Measurements from ENCODE around the gene DOK3. TPM values are rescaled to one million over a fixed set of nuclear protein-coding genes. Genes with fewer than 3 reads are reported as not detected.
A peak's percentile ranks its signal among the peaks of the same experiment; 100 is the strongest.

DOK3 gene
- total and polyA plus RNA-seq, 2 experiments from 2014 or later, result 2.2 to 11.1 TPM

DNA sequence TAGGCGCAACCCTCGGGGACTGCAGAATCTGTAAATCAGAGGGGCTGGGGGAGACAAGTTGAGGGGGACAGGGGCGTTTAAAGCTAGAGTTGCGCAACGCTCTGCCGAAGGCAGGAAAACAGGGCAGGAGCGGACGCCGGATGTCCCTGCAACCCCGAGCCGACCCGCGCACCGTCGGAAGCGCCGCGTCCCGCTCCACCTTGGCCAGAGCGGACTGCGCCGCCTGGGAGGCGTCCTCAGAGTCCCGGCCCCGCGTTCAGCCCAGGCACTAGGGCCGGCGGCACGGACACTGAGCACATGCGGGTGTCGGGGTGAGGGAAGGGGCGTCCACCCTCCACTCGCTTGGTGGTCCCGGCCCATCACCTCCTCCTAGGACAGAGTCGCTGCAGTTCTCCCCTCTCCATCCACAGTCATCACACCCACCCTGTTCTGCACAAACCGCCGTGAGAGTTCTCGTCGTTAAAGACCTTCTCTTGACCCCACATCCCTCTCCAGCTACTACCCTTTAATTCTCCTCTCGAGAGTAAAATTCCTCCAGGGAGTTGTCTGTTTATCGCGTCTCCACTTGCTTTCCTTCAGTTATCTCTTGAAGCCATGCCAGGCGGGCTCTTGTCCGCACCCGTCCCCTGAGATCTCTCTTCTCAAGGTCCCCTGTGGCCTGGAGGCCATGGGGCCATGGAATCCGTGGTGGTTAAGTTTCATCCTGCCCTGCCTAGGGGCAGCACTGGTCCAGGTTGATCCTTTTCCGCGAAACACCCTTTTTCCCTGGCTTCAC lies 11.4 kb downstream of the DOK3 start:
- Histone ChIP-seq H3K27ac (ENCODE audit: low read depth) (no peak overlapping the region), H4K20me1 (replicated peaks; ENCODE audit: insufficient read depth) (no peaks in the 10 kb centered on the region; the same call in none of the 2 replicates), H3K4me1 (ENCODE audit: insufficient read depth) (peaks cover 48% of the 10 kb centered on the region), H3K36me3 (ENCODE audit: insufficient read depth) (no peaks in the 10 kb centered on the region), H3K27me3 (ENCODE audit: insufficient read depth) (peaks cover 22% of the 10 kb centered on the region), H3K4me3 (peak overlapping the region; percentile 83), H3K9me2 (ENCODE audit: insufficient read depth) (no peaks in the 10 kb centered on the region), H2AFZ (0 out of 2 replicates have a peak overlapping the region, but pooled peaks have one; percentile 52), H3F3A (replicated peaks; ENCODE audit: low read depth) (peaks cover 36% of the 10 kb centered on the region), H3K4me2 (peak overlapping the region; percentile 88), H3K79me2 (replicated peaks; ENCODE audit: insufficient read depth) (peaks cover 20% of the 10 kb centered on the region)
- Mint-ChIP-seq H3K9me3 (no peaks in the 10 kb centered on the region), H3K27ac (no peak overlapping the region; the same call in 1 of the 2 replicates), H3K4me1 (peaks cover 51% of the 10 kb centered on the region), H3K27me3 (ENCODE audit: insufficient read depth, low read depth, poor library complexity) (peaks cover 37% of the 10 kb centered on the region), H3K4me3 (peak overlapping the region; percentile 79), H3K36me3 (ENCODE audit: low read depth) (peaks cover 14% of the 10 kb centered on the region)
- TF ChIP-seq, protein P1, sequence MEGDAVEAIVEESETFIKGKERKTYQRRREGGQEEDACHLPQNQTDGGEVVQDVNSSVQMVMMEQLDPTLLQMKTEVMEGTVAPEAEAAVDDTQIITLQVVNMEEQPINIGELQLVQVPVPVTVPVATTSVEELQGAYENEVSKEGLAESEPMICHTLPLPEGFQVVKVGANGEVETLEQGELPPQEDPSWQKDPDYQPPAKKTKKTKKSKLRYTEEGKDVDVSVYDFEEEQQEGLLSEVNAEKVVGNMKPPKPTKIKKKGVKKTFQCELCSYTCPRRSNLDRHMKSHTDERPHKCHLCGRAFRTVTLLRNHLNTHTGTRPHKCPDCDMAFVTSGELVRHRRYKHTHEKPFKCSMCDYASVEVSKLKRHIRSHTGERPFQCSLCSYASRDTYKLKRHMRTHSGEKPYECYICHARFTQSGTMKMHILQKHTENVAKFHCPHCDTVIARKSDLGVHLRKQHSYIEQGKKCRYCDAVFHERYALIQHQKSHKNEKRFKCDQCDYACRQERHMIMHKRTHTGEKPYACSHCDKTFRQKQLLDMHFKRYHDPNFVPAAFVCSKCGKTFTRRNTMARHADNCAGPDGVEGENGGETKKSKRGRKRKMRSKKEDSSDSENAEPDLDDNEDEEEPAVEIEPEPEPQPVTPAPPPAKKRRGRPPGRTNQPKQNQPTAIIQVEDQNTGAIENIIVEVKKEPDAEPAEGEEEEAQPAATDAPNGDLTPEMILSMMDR (conservative IDR thresholded peaks at IDR 0.05; ENCODE audit: low read depth in 2 of 2), result no peak
- no peak for TF ChIP-seq ZNF331 (CRISPR knock-in tag; IDR thresholded peaks at IDR 0.05; ENCODE audit: low read depth)
- TF ChIP-seq, protein P2, sequence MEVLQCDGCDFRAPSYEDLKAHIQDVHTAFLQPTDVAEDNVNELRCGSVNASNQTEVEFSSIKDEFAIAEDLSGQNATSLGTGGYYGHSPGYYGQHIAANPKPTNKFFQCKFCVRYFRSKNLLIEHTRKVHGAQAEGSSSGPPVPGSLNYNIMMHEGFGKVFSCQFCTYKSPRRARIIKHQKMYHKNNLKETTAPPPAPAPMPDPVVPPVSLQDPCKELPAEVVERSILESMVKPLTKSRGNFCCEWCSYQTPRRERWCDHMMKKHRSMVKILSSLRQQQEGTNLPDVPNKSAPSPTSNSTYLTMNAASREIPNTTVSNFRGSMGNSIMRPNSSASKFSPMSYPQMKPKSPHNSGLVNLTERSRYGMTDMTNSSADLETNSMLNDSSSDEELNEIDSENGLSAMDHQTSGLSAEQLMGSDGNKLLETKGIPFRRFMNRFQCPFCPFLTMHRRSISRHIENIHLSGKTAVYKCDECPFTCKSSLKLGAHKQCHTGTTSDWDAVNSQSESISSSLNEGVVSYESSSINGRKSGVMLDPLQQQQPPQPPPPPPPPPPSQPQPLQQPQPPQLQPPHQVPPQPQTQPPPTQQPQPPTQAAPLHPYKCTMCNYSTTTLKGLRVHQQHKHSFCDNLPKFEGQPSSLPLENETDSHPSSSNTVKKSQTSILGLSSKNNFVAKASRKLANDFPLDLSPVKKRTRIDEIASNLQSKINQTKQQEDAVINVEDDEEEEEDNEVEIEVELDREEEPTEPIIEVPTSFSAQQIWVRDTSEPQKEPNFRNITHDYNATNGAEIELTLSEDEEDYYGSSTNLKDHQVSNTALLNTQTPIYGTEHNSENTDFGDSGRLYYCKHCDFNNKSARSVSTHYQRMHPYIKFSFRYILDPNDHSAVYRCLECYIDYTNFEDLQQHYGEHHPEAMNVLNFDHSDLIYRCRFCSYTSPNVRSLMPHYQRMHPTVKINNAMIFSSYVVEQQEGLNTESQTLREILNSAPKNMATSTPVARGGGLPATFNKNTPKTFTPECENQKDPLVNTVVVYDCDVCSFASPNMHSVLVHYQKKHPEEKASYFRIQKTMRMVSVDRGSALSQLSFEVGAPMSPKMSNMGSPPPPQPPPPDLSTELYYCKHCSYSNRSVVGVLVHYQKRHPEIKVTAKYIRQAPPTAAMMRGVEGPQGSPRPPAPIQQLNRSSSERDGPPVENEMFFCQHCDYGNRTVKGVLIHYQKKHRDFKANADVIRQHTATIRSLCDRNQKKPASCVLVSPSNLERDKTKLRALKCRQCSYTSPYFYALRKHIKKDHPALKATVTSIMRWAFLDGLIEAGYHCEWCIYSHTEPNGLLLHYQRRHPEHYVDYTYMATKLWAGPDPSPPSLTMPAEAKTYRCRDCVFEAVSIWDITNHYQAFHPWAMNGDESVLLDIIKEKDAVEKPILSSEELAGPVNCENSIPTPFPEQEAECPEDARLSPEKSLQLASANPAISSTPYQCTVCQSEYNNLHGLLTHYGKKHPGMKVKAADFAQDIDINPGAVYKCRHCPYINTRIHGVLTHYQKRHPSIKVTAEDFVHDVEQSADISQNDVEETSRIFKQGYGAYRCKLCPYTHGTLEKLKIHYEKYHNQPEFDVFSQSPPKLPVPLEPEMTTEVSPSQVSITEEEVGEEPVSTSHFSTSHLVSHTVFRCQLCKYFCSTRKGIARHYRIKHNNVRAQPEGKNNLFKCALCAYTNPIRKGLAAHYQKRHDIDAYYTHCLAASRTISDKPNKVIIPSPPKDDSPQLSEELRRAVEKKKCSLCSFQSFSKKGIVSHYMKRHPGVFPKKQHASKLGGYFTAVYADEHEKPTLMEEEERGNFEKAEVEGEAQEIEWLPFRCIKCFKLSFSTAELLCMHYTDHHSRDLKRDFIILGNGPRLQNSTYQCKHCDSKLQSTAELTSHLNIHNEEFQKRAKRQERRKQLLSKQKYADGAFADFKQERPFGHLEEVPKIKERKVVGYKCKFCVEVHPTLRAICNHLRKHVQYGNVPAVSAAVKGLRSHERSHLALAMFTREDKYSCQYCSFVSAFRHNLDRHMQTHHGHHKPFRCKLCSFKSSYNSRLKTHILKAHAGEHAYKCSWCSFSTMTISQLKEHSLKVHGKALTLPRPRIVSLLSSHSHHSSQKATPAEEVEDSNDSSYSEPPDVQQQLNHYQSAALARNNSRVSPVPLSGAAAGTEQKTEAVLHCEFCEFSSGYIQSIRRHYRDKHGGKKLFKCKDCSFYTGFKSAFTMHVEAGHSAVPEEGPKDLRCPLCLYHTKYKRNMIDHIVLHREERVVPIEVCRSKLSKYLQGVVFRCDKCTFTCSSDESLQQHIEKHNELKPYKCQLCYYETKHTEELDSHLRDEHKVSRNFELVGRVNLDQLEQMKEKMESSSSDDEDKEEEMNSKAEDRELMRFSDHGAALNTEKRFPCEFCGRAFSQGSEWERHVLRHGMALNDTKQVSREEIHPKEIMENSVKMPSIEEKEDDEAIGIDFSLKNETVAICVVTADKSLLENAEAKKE (CRISPR knock-in tag; IDR thresholded peaks at IDR 0.05), result no peak
- TF ChIP-seq POLR2AphosphoS5 (IDR thresholded peaks at IDR 0.05; ENCODE audit: low read depth), result no peak
- TF ChIP-seq JUNB (IDR thresholded peaks at IDR 0.05; ENCODE audit: unreplicated experiment), result no peak
- ATAC-seq (peak; percentile 3), DNase-seq (ENCODE audit: low spot score) (peak; percentile 83)
